ENCODE measurements around the gene SYK.
A peak's percentile ranks its signal among the peaks of the same experiment; 100 is the strongest.

The SYK gene

DNA sequence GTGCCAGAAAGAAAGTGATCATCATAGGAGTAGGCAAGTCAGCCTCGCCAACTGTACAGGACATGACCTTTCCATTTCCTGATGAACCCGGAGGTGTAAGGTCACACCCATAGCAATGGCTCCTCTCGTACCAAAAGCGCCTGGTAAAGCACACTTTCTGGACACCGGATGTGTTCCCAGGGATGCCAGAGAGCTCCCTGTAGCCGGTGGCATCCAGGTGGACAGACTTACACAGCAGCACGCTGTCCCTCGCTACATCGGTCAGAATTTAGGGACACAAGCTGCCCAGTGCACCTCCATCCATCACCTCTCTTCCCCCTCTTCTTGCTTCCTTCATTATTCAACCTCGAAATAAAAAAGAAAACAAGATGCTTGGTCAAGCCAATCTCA is 105.4 kb downstream of the SYK start:
- TF ChIP-seq, protein P1, sequence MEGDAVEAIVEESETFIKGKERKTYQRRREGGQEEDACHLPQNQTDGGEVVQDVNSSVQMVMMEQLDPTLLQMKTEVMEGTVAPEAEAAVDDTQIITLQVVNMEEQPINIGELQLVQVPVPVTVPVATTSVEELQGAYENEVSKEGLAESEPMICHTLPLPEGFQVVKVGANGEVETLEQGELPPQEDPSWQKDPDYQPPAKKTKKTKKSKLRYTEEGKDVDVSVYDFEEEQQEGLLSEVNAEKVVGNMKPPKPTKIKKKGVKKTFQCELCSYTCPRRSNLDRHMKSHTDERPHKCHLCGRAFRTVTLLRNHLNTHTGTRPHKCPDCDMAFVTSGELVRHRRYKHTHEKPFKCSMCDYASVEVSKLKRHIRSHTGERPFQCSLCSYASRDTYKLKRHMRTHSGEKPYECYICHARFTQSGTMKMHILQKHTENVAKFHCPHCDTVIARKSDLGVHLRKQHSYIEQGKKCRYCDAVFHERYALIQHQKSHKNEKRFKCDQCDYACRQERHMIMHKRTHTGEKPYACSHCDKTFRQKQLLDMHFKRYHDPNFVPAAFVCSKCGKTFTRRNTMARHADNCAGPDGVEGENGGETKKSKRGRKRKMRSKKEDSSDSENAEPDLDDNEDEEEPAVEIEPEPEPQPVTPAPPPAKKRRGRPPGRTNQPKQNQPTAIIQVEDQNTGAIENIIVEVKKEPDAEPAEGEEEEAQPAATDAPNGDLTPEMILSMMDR (IDR thresholded peaks at IDR 0.05; ENCODE audit: low read depth, low read length), result no peak
- DNase-seq (ENCODE audit: low read depth, low spot score), result no peak
- no peak overlapping the region for H3K4me3 ChIP-seq (ENCODE audit: low read depth, low read length)
- in situ Hi-C loops (cut with HindIII; ENCODE audit: low sequenced_read_pairs), result no loop called here

DNA sequence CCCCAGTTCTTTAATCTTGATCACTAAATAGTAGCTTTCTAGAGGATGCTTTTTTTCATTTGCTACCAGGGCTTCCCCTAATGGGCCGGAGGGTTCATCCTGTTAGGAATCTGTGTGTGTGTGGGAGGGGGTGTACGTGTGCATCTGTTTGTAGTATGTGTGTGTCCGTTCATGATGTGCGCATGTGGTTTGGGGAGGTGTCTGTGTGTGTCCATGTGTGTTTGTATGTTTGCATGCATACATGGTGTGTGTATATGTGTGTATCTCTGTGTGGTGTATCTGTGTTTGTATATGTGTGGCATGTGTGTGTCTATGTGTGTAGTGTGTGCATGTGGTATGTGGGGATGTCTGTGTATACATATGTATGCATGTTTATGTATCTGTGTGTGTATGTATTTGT is 106.2 kb downstream of the SYK start:
- in situ Hi-C loops (cut with HindIII; ENCODE audit: low sequenced_read_pairs), result no loop called here
- no peak for DNase-seq (ENCODE audit: low read depth, low spot score)
- no peak overlapping the region for H3K4me3 ChIP-seq (ENCODE audit: low read depth, low read length)
- TF ChIP-seq, protein P1 (IDR thresholded peaks at IDR 0.05; ENCODE audit: low read depth, low read length), result no peak

DNA sequence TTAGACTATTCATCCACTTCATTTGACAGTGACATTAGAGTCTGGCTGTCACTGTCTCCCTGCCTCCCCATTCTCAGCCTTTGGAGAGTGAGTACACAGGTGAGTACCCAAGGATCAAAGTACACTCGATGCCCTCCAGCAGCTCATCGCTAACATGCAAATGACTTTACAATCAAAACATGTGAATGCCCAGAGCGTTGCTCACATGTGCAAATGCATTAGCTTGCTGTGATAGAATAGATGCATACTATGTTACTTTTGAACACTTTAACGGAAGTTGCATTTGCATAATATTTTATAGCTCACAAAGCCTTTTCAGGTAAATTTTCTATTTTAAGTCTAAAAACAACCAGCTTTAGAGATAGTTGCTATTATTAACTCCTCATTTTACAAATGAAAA is 107.6 kb downstream of the SYK start:
- no peak for DNase-seq (ENCODE audit: low read depth, low spot score)
- TF ChIP-seq, protein P1 (IDR thresholded peaks at IDR 0.05; ENCODE audit: low read depth, low read length), result no peak
- H3K4me3 ChIP-seq (ENCODE audit: low read depth, low read length), result no peak overlapping the region
- in situ Hi-C loops (cut with HindIII; ENCODE audit: low sequenced_read_pairs), result no loop called here

DNA sequence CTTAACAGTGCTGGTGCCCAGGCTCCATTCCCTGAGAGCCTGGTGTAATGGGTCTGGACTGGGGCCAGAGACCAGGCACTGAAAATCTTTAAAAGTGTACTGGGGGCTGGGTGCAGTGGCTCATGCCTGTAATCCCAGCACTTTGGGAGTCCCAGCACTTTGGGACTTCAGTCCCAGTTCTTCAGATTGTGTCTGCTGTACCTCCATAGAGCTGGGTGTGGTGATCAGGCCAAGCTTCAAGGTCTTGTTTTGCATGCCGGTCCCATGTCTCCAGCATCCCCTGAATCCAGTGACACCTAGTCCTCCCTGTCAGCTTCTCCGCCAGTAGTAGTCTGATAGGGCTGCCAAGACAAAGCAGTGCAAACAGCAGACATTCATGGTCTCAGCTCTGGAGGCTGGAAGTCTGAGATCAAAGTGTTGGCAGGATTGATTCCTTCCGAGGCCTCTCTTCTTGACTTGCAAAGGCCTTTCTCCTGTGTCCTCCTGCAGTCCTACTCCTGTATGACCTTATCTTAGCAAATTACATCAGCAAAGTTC is 108.2 kb downstream of the SYK start:
- DNase-seq (ENCODE audit: low read depth, low spot score), result no peak
- no peak overlapping the region for H3K4me3 ChIP-seq (ENCODE audit: low read depth, low read length)
- TF ChIP-seq, protein P1 (IDR thresholded peaks at IDR 0.05; ENCODE audit: low read depth, low read length), result no peak
- in situ Hi-C loops (cut with HindIII; ENCODE audit: low sequenced_read_pairs), result no loop called here

DNA sequence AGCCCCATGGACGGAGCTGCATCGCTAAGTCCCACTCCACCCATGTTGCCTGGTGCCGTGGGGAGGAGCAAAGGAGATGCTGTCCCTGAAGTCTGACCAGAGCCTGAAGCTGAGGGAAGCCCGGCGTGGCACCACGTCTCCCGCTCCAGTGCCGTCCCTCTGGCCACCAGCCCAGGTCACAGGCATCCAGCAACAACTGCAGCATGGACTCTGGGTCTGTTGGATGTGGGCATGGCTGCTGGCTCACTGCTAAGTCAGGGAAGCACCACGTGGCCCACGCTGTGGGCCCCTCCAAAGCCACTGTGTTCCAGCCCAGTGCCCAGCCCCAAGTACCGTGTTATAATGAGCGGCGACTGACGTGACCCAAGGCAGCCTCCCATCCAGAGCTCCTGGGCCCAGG is 112.6 kb downstream of the SYK start:
- TF ChIP-seq, protein P1 (IDR thresholded peaks at IDR 0.05; ENCODE audit: low read depth, low read length), result no peak
- DNase-seq (ENCODE audit: low read depth, low spot score), result no peak
- in situ Hi-C loops (cut with HindIII; ENCODE audit: low sequenced_read_pairs), result no loop called here
- H3K4me3 ChIP-seq (ENCODE audit: low read depth, low read length), result no peak overlapping the region

DNA sequence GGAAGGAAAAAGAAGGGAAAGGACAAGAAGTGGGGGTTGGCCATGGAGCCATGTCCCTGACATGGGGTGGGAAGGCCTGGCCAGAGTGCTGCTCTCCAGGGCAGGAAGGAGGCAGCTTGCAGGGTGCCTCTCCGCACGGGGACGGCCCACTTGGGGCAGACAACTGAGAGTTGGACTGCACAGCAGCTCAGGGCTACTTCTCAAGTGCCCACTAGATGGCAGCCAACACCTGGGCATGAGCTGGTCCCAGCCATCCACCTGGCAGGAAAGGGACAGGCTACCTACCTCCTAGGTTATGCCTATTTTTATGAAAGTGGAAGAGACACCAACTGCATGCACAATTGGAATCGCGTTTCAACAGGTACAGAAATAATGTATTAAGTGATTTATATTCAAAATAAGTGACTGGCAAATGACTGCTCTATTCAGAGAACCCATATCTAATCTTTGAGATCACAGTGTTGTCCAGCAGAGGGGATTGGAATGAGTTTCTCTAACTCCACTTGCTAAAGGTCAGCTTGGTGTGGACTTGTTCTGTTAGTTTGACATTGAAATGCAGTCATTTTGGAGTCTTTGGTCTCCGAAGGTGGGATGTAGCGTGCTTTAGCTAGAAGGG is 113.4 kb downstream of the SYK start:
- in situ Hi-C loops (cut with HindIII; ENCODE audit: low sequenced_read_pairs), result no loop called here
- DNase-seq (ENCODE audit: low read depth, low spot score), result peak; percentile 69
- H3K4me3 ChIP-seq (ENCODE audit: low read depth, low read length), result no peak overlapping the region
- TF ChIP-seq, protein P1 (IDR thresholded peaks at IDR 0.05; ENCODE audit: low read depth, low read length), result peak; percentile 83
